Measurements from ENCODE around the gene FIBCD1. TPM values are rescaled to one million over a fixed set of nuclear protein-coding genes. Genes with fewer than 3 reads are reported as not detected.

Gene FIBCD1
- polyA plus RNA-seq, 1 of the 3 experiments (the other 2 are of a cell fraction), result 1.3 TPM

GRCh38 chr9:130920233-130920632, 18.8 kb downstream of the FIBCD1 start (continued):
- TF ChIP-seq RFX5 (IDR thresholded peaks at IDR 0.05; ENCODE audit: low read length) (no peak), FOXM1 (IDR thresholded peaks at IDR 0.05; ENCODE audit: low read depth) (no peak), SIN3A (IDR thresholded peaks at IDR 0.05; ENCODE audit: borderline replicate concordance, low read depth, low read length) (no peak), NRF1 (IDR thresholded peaks at IDR 0.05; ENCODE audit: low read depth, low read length) (no peak), ELF1 (IDR thresholded peaks at IDR 0.05) (no peak), EP300 (IDR thresholded peaks at IDR 0.05; ENCODE audit: borderline replicate concordance in 1 of 2, low read depth in 1 of 2, low read length in 1 of 2) (no peak), YY1 (IDR thresholded peaks at IDR 0.05; ENCODE audit: low read depth) (no peak), USF1 (IDR thresholded peaks at IDR 0.05; ENCODE audit: borderline replicate concordance, low read depth) (no peak), MXI1 (IDR thresholded peaks at IDR 0.05; ENCODE audit: low read depth, low read length) (no peak)

- ChIA-PET POLR2A (no interaction called here), CTCF (interaction anchor here (0.6 to 2.2 kb wide), 3 partner anchors 8 to 130 kb away, joined by 3 to 9 read pairs (median 5); no protein-coding TSS in a partner anchor)
- no peaks in the 10 kb centered on the region for H3F3A ChIP-seq (replicated peaks; ENCODE audit: insufficient read depth)
- no peak for DNase-seq
- no peaks in the 10 kb centered on the region for H3K9me2 ChIP-seq
- no peak overlapping the region for H3K4me3 ChIP-seq (ENCODE audit: low read depth in 2 of 2, low read length in 1 of 2)
- no peaks in the 10 kb centered on the region for H3K4me1 ChIP-seq (ENCODE audit: control insufficient read depth in 1 of 2, insufficient read depth in 2 of 2, low read depth in 1 of 2, low read length in 1 of 2)
- no peaks in the 10 kb centered on the region for H4K20me1 ChIP-seq (ENCODE audit: insufficient read depth)
- no peak overlapping the region for H2AFZ ChIP-seq (ENCODE audit: low read depth)
- H3K36me3 ChIP-seq (replicated peaks in 1 of 2; ENCODE audit: control insufficient read depth in 1 of 2, insufficient read depth in 2 of 2, low read length in 1 of 2), result no peaks in the 10 kb centered on the region
- no peaks in the 10 kb centered on the region for H3K9me3 ChIP-seq
- no peak overlapping the region for H3K9ac ChIP-seq
- no peak overlapping the region for H3K4me2 ChIP-seq
- TF ChIP-seq IRF3 (IDR thresholded peaks at IDR 0.05; ENCODE audit: low read depth, low read length), result no peak
- no peak for TF ChIP-seq REST (IDR thresholded peaks at IDR 0.05; ENCODE audit: low read depth, low read length)
- no peak for TF ChIP-seq CTCF (IDR thresholded peaks at IDR 0.05)
- TF ChIP-seq EZH2phosphoT487 (IDR thresholded peaks at IDR 0.05; ENCODE audit: borderline replicate concordance, low read depth), result no peak
- no peak for TF ChIP-seq FOSL2 (IDR thresholded peaks at IDR 0.05; ENCODE audit: borderline replicate concordance, low read depth)
- TF ChIP-seq FOXM1 (IDR thresholded peaks at IDR 0.05; ENCODE audit: low read depth), result no peak
- TF ChIP-seq TCF12 (IDR thresholded peaks at IDR 0.05), result no peak
- no peak overlapping the region for H3K27ac ChIP-seq (ENCODE audit: low read depth in 2 of 2, low read length in 1 of 2)
- no peaks in the 10 kb centered on the region for H3K79me2 ChIP-seq (ENCODE audit: insufficient read depth)
- WGBS (ENCODE audit: low lambda C conversion rate), result 84% methylated on average over 7 of the region's 14 CpGs
- no peaks in the 10 kb centered on the region; the same call in 1 of the 2 replicates for H3K27me3 ChIP-seq (ENCODE audit: insufficient read depth)
Measured at GRCh38 chr9:130919559-130920145, 19.4 kb downstream of the FIBCD1 start.
